ENCODE data around the gene PPP1R36.
"Not testable (repeated sequence)": the region's sequence is repeated elsewhere in the genome, so short reads cannot be mapped to it uniquely, and the experiment has no call there.

Gene PPP1R36

DNA sequence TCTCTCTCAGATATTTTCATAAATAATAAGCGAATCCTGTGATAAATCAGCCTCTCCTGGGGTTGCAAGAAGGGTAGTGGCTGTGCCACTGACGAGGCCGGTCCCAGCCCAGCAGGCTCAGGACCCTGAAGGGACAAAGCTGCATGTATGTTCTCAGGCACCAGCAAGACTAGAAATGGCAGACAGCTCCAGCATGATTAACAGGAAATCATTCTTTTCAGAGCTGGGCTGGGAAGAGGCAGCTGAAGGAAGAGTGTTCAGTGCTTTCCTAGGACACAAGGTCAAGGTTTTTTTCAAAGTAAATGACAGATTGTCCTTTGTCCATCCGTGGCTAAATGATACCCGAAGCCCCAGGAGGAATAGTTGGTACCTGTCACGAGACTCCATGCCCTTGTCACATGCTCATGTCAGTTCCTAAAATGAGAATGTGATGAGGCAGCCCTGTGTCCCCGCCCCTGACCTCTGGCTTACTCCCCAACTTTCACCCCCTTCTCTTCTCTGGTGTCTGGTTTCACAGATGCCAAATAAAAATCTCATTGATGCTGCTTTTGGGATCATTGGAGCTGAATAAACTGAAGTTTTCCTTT lies 65.1 kb downstream of the PPP1R36 start:
- DNase-seq, result no peak

DNA sequence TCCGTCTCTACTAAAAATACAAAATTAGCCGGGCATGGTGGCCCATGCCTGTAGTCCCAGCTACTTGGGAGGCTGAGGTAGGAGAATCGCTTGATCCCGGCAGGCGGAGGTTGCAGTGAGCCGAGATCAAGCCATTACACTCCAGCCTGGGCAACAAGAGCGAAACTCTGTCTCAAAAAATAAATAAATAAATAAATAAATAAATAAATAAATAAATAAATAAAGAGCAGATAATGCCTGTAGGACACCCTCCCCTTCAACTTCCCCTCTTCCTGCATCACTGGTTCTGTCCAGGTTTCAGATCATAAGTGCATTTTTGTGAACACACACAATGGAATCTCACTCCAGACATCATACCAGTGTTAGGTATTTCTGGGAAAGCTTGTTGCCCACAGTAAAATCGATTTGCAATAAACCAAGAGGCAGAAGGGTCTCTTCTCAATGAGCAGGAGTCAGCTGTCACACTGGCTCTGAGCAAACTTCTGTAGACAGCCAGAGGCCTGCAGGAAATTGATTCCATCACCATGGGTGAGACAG lies 68.2 kb downstream of the PPP1R36 start:
- not testable (repeated sequence) for DNase-seq

GRCh38 chr14:64620910-64621309 lies 71.1 kb downstream of the PPP1R36 start:
- no peak for DNase-seq

DNA sequence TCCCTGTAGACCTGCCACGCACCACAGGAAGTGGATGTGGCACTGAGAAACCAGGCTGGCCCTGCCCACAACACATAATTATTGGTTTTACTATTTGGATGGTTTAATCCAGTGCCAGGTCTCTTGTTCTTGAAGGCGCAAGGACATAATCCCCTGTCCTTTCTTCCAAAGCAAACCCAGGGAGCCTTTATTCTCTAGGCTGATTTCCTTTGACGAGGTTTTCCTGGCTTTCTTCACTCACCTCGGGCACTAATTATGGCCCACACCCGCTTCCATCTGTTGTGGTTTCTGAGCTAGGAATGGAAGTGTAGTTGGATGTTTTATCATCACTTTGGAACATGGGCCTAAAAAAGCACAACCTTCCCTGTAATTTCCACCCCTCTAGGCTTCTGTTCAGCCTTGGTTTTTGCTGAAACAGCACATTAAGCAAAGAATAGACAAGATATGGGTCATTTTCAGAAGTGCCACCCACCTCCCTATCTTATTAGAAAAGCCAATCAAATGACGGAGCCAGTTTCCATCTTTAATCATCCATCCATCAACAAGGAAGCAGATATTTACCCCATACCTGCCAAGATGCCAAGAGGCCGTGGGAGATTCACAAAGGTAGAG lies 73.9 kb downstream of the PPP1R36 start:
- no peak for DNase-seq

DNA sequence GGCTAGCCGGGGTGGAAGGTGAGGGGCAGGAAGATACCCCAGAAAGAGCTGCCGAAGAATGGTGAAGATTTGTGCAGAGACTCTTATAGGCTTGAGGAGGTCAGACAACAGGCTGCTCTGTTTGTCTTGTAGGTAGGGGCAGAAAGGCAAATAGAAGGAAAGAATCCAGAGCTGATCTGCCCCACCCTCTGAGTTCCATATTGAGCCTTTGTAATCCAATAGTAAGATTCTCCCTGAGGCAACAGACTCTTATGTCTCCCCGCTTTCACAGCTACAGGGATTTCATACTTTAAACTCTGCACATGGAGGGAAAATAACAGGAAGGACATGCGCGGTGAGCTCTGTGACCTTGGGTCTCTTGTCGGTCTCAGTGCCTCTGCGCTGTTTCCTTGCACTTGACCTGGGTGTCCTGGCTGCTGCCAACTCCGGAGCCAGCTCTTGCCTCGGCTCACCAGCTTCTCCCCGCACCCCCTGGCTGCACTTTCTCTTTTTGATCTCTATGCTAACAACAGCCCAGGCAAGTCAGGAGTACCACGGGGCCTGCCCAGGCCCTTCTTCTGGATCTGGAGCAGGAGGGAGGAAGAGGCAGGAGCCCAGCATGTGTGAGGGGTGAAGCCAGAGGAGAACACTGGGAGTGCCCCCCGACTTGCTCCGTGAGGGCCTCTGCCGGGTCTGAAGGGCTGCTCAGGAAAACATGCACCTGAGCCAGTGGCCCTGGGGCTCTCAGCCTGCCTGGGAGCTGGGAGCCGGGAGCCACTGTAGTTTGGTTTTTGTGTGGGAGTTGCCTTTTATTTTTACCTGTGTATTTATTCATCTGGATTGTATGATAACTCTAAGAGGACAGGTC lies 75.8 kb downstream of the PPP1R36 start:
- DNase-seq, result no peak

- DNase-seq, result no peak
These were observed 79.2 kb downstream of the PPP1R36 start for GRCh38 chr14:64628940-64629408.

DNA sequence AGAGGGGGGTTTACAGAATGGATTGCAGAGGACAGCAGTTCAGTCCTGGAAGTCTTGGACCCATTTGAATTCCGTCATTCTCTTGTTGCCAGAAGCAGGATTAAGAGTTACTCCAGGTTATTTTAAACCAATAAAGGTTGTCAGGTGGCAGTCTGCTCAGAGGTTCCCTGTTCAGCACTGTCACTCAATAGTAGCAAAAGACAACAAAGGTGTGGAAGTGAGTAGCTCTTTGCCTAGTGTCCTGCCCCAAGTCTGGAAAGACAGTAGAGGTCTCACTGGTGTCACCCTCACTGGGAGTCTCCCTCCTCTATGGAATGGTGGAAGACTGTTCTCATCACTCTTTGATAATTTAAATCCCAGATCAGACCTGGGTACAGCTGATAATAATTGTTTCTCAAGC lies 81.0 kb downstream of the PPP1R36 start:
- DNase-seq, result no peak

GRCh38 chr14:64631222-64631621 lies 81.5 kb downstream of the PPP1R36 start:
- not testable (repeated sequence) for DNase-seq

- no peak for DNase-seq
These were observed 82.3 kb downstream of the PPP1R36 start for GRCh38 chr14:64632056-64632455.

- no peak for DNase-seq
These were observed 84.8 kb downstream of the PPP1R36 start for GRCh38 chr14:64634558-64634957.

DNA sequence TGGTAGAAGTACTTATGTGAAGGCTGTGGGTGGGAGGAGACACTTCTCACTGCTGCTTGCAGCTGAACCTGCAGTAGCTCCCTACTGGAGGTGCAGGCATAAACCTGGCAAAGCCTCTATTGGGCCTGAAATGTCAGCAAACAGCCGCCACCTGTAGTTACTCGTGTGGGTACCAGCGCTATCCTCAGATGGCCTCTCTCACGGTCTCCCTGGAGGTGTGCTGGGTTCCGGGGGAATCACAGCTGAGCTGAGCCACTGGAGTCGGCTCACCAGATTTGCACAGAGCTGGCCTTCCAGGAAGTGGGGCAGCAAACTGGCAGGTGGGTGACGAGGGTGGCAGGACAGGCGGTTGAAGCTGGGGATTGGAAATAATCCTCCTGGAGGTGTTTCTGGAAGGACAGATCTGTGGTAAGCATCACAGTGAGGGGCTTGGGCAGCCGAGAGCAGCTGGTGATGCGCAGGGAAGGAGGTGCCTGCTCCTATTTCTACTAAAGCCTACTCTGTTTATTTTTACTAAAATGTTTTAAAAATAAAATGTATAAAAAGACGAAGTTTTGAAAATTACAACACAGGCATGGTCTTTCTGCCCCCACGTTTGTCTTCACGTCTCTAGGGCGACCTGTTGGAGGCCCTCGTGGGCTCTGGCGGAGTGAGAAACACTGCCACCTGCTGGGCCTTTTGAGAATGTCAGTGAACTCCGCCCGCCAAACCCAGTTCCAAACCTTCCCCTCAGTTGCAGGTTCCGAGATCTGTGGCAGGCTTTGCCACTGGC lies 86.6 kb downstream of the PPP1R36 start:
- peak; percentile 13 for DNase-seq

DNA sequence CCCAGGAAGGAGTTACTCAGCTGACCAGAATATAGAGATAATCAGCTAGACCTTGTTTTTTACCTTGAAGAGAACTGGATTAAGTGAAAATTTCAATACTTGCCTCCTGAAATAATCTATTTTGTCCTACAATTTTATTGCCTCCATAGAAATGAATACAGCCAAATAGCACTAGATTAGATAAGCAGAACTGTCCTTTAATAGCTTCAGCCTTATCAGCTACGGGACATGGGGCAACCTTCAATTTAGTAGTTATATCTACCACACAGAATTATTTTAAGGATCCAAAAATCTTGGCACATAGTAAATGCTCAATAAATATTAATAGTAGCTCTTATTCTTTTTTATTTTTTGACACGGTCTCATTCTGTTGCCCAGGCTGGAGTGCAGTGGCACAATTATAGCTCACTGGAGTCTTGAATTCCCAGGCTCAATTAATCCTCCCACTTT lies 87.2 kb downstream of the PPP1R36 start:
- DNase-seq, result no peak

DNA sequence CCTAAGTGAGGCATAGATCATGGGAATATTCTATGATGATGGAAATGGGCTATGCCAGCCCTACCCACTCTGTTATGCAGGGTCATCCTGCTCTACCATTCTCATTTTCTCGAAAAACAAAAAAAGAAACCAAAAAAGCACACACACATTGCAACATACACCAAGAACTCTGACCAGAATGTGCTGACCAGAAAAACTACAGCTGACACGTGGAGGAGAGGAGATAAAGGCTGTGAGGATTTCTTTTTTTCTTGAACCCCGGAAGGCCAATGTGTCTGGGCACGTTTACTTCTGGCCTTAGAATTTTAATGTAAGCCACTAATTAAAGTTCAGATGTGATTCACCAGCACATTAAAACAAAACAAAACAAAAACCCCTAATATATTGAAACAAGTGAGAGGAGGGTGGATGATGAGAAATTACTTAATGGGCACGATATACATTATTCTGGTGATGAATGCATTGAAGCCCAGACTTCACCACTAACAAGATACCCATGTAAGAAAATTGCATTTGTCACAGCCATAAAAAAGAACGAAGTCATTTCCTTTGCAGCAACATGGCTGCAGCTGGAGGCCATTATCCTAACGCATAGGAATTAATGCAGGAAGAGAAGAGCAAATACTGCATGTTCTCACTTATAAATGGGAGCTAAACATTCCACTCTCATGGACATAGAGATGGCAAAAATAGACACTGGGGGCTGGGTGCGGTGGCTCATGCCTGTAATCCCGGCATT lies 88.1 kb downstream of the PPP1R36 start:
- no peak for DNase-seq

- no peak for DNase-seq
These were observed 88.9 kb downstream of the PPP1R36 start for GRCh38 chr14:64638625-64639024.

Data from NCI-H1105 treated with DMSO at 0.1 percent for 48 hours (cell line).